GM12892 (cell line): ENCODE results near the gene PALLD.

ENCODE experiments used
- POLR2A ChIP-seq: IDR thresholded peaks from 2 replicates; pipeline ENCODE4 v1.6.1; 2011; ENCODE audit warnings: low read depth, low read length, control low read depth
- POLR2AphosphoS5 ChIP-seq: IDR thresholded peaks from 2 replicates; pipeline ENCODE4 v1.6.1; 2011; ENCODE audit warnings: low read depth, low read length, control low read depth

DNA sequence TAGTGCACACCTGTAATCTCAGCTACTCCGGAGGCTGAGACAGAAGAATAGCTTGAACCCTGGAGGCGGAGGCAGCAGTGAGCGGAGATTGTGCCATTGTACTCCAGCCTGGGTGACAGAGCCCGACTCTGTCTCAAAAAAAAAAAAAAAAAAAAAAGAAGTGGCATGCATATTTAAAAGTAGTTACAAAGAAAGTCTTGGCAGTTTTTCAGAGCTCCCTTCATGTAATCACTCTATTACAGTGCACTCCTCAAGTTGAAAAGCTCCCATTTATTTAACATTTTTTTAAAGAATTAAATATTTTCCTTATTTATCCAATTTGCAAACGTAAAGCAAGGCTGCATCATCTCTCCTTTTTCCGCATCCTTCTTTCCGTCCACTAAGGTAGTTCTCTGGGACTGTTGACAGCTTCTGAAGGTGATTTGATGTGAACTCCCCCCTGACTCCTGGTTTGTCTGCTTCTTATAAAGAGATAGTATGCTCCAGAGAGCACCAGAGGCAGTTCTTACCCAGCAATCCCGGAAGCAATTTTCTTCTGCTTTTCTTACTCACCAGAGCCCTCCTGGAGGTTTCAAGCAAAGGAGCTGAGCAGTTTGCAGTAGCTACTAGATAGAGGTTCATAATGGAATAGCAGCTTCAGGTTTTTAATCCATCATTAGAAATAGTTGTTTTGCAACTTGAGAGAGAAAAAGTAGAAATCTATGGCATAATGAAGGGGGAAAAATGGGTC lies 151.0 kb downstream of the PALLD start:
- no peak for TF ChIP-seq POLR2AphosphoS5
- TF ChIP-seq POLR2A: no peak
